GM19438 (cell line): ENCODE data around the gene C20orf204.
"Not testable (repeated sequence)": the region's sequence is repeated elsewhere in the genome, so short reads cannot be mapped to it uniquely, and the experiment has no call there.

Experiments used
- ATAC-seq: cut with Tn5 transposase; IDR thresholded peaks from one replicate; pipeline ENCODE4 v1.9.1; 2021; ENCODE audit warnings: low read depth; ENCODE audit not compliant: unreplicated experiment

Gene C20orf204

GRCh38 chr20:64080813-64081623, 45.0 kb downstream of the C20orf204 start:
- ATAC-seq = no peak

- ATAC-seq = no peak
Observed at GRCh38 chr20:64081624-64081964, 45.6 kb downstream of the C20orf204 start.

GRCh38 chr20:64082126-64082731, 46.2 kb downstream of the C20orf204 start:
- no peak for ATAC-seq

GRCh38 chr20:64082820-64083377, 46.9 kb downstream of the C20orf204 start:
- no peak for ATAC-seq

GRCh38 chr20:64083378-64083803, 47.4 kb downstream of the C20orf204 start:
- ATAC-seq = no peak

- ATAC-seq = no peak
Observed at GRCh38 chr20:64083804-64084684, 48.1 kb downstream of the C20orf204 start, which contains the start of gene LKAAEAR1. Gene LKAAEAR1, minus strand, starts transcription at chr20:64084398. Its CDS starts 179 bp downstream, at chr20:64084219.

- no peak for ATAC-seq
Observed at GRCh38 chr20:64084685-64085152, 48.7 kb downstream of the C20orf204 start.

- no peak for ATAC-seq
Observed at GRCh38 chr20:64086801-64087200, 50.8 kb downstream of the C20orf204 start.

- not testable (repeated sequence) for ATAC-seq
Observed at GRCh38 chr20:64087226-64087825, 51.3 kb downstream of the C20orf204 start.

- not testable (repeated sequence) for ATAC-seq
Observed at GRCh38 chr20:64088586-64088985, 52.6 kb downstream of the C20orf204 start.
